Osteoblast (primary cell): ENCODE results near the gene METTL25. TPM values are rescaled to one million over a fixed set of nuclear protein-coding genes. Genes with fewer than 3 reads are reported as not detected.

Experiments
- DNase-seq: peaks from one replicate; pipeline ENCODE4 v3.0.0; 2011; ENCODE audit warnings: low spot score, mixed read lengths; ENCODE audit not compliant: insufficient read length; ENCODE audit errors: missing footprints
- H2AFZ ChIP-seq: 2 replicates; pipeline ENCODE4 v1.6.0; 2011; ENCODE audit warnings: mild to moderate bottlenecking, low read length
- H3K27ac ChIP-seq: 2 replicates; pipeline ENCODE4 v1.5.1; 2011; ENCODE audit warnings: mild to moderate bottlenecking, low read depth, low read length, moderate library complexity
- H3K27me3 ChIP-seq: 2 replicates; pipeline ENCODE4 v1.6.0; 2012; ENCODE audit warnings: mild to moderate bottlenecking, control low read depth, inconsistent platforms, low read length, moderate library complexity; ENCODE audit not compliant: insufficient read depth
- H3K36me3 ChIP-seq: 2 replicates; pipeline ENCODE4 v1.5.1; 2011; ENCODE audit warnings: mild to moderate bottlenecking, low read length, control low read depth, moderate library complexity; ENCODE audit not compliant: insufficient read depth
- H3K4me1 ChIP-seq: 2 replicates; pipeline ENCODE4 v1.5.1; 2011; ENCODE audit warnings: mild to moderate bottlenecking, low read length, control low read depth, moderate library complexity; ENCODE audit not compliant: insufficient read depth
- H3K4me2 ChIP-seq: 2 replicates; pipeline ENCODE4 v1.6.0; 2011; ENCODE audit warnings: mild to moderate bottlenecking, low read length; ENCODE audit not compliant: insufficient read depth
- H3K4me3 ChIP-seq: fragments of 200-600 bp; sonication (generic); 3 replicates; pipeline ENCODE4 v1.5.1; 2012; ENCODE audit warnings: mild to moderate bottlenecking, low read length, inconsistent platforms; ENCODE audit not compliant: insufficient read depth
- H3K79me2 ChIP-seq: 2 replicates; pipeline ENCODE4 v1.6.0; 2012; ENCODE audit warnings: mild to moderate bottlenecking, low read length, control low read depth, inconsistent platforms; ENCODE audit not compliant: insufficient read depth
- H3K9me3 ChIP-seq: 2 replicates; pipeline ENCODE4 v1.5.1; 2011; ENCODE audit warnings: low read depth, low read length, control low read depth
- H4K20me1 ChIP-seq: 2 replicates; pipeline ENCODE4 v1.6.0; 2012; ENCODE audit warnings: mild to moderate bottlenecking, low read length, control low read depth; ENCODE audit not compliant: insufficient read depth
- total RNA-seq: library from RNA; depleted of rRNA; stranded (reverse); fragments of >200 nt; gene quantifications from 2 replicates; pipeline ENCODE4 v1.2.3, GENCODE V29; 2012
- TF ChIP-seq, protein P1 (sequence below): IDR thresholded peaks from 2 replicates; pipeline ENCODE4 v1.5.1; 2011; ENCODE audit warnings: mild to moderate bottlenecking, low read depth, low read length, moderate library complexity; ENCODE audit errors: extremely low read depth

Gene METTL25
- total RNA-seq, 1 donor: 18.1 TPM

DNA sequence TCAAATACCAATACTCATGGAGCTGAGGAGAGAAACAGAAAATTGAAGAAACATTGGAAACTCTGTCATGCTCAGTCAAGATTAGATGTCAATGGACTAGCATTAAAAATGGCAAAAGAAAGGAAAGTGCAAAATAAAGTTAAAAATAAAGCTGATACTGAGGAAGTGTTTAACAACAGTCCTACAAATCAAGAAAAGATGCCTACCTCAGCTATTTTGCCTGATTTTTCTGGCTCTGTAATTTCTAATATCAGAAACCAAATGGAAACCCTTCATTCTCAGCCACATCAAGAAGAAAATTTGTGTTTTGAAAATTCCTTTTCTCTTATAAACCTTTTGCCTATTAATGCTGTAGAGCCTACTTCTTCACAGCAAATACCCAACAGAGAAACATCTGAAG is 40.5 kb downstream of the METTL25 start:
- no peak overlapping the region for H3K4me3 ChIP-seq
- H3K27me3 ChIP-seq: no peaks in the 10 kb centered on the region
- H2AFZ ChIP-seq: no peak overlapping the region
- H3K79me2 ChIP-seq: no peaks in the 10 kb centered on the region
- H3K27ac ChIP-seq: no peak overlapping the region
- TF ChIP-seq, protein P1, sequence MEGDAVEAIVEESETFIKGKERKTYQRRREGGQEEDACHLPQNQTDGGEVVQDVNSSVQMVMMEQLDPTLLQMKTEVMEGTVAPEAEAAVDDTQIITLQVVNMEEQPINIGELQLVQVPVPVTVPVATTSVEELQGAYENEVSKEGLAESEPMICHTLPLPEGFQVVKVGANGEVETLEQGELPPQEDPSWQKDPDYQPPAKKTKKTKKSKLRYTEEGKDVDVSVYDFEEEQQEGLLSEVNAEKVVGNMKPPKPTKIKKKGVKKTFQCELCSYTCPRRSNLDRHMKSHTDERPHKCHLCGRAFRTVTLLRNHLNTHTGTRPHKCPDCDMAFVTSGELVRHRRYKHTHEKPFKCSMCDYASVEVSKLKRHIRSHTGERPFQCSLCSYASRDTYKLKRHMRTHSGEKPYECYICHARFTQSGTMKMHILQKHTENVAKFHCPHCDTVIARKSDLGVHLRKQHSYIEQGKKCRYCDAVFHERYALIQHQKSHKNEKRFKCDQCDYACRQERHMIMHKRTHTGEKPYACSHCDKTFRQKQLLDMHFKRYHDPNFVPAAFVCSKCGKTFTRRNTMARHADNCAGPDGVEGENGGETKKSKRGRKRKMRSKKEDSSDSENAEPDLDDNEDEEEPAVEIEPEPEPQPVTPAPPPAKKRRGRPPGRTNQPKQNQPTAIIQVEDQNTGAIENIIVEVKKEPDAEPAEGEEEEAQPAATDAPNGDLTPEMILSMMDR: no peak
- no peak for DNase-seq
- H3K4me1 ChIP-seq: no peaks in the 10 kb centered on the region
- no peaks in the 10 kb centered on the region for H3K36me3 ChIP-seq
- H3K4me2 ChIP-seq: no peak overlapping the region
- no peaks in the 10 kb centered on the region for H3K9me3 ChIP-seq
- no peaks in the 10 kb centered on the region for H4K20me1 ChIP-seq

DNA sequence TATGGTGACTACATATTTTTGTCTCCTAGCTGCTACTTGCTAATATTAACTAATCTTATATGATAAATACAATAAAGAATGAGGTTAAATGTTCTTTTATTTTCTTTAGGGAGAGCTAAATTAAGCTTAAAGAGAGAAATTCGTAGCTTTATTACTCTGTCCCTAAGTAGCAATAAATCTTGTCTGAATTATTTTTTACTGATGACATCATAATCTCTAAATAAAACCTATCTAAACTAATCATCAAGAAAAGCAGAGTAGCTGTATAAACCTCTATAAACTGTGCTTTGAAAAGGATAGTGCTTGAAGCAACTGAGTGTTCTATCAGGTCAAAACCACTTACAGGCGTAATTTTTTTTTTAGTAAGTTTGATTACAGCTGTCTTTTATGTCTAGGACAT is 42.5 kb downstream of the METTL25 start:
- Histone ChIP-seq H3K36me3 (no peaks in the 10 kb centered on the region), H3K4me1 (no peaks in the 10 kb centered on the region), H2AFZ (no peak overlapping the region), H3K4me3 (no peak overlapping the region), H3K4me2 (no peak overlapping the region), H4K20me1 (no peaks in the 10 kb centered on the region), H3K27ac (no peak overlapping the region), H3K9me3 (no peaks in the 10 kb centered on the region), H3K79me2 (no peaks in the 10 kb centered on the region), H3K27me3 (no peaks in the 10 kb centered on the region)
- TF ChIP-seq, protein P1: no peak
- DNase-seq: no peak

DNA sequence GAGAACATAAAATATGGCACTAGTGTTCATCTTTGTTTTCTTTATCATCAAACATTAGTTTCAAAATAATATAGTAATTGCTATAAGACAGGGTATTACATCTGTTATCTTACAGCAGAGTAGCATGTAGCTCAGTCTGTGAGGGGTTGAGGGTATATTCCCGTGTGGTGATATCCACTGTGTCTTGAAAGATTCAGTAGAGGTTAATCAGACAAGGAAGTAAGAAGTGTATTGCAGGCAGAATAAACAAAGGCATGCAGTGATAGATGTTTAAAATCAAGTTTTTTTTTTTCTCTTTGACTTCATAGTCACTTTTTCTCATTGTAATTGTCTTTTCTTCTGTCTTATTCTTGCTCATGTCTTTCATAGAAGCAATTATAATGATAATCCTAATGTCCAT is 48.3 kb downstream of the METTL25 start:
- H2AFZ ChIP-seq: no peak overlapping the region
- TF ChIP-seq, protein P1: no peak
- no peak for DNase-seq
- H3K4me1 ChIP-seq: no peaks in the 10 kb centered on the region
- no peaks in the 10 kb centered on the region for H3K36me3 ChIP-seq
- H4K20me1 ChIP-seq: no peaks in the 10 kb centered on the region
- H3K4me3 ChIP-seq: no peak overlapping the region
- no peak overlapping the region for H3K4me2 ChIP-seq
- H3K27ac ChIP-seq: no peak overlapping the region
- H3K27me3 ChIP-seq: no peaks in the 10 kb centered on the region
- H3K79me2 ChIP-seq: no peaks in the 10 kb centered on the region
- no peaks in the 10 kb centered on the region for H3K9me3 ChIP-seq

DNA sequence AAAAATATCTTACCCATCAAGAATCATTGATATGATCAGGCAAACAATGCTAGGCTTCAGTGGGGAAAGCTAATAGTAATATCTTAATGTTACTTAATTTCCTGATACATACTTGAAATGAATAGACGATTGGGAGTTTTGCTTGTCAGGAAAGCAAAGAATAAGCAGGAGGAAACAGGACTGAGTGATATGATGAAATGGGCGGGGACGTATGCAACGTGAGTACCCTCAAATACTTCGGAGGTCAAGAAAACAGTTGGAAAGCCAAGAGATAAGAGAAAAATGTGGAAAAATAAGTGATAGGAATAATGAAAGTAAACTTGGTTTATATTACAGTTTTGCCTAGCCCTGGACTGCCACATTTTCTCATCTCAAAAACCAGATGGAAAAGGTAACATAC is 49.2 kb downstream of the METTL25 start:
- H3K9me3 ChIP-seq: no peaks in the 10 kb centered on the region
- H3K4me3 ChIP-seq: no peak overlapping the region
- TF ChIP-seq, protein P1: no peak
- H2AFZ ChIP-seq: no peak overlapping the region
- no peak overlapping the region for H3K4me2 ChIP-seq
- H3K36me3 ChIP-seq: no peaks in the 10 kb centered on the region
- H3K27ac ChIP-seq: no peak overlapping the region
- no peaks in the 10 kb centered on the region for H3K27me3 ChIP-seq
- DNase-seq: no peak
- no peaks in the 10 kb centered on the region for H3K79me2 ChIP-seq
- no peaks in the 10 kb centered on the region for H4K20me1 ChIP-seq
- H3K4me1 ChIP-seq: no peaks in the 10 kb centered on the region
